PC-9 (cell line): ENCODE data around the gene UBA1. TPM values are rescaled to one million over a fixed set of nuclear protein-coding genes. Genes with fewer than 3 reads are reported as not detected.

Experiments used
- BruUV-seq: library from RNA; stranded (reverse); fragments of 400-500 nt; replicated peaks from 2 replicates; lab custom pipeline; 2021; lab: Mats Ljungman, UMichigan
- CTCF ChIA-PET: fragments of 300-600 bp; sonication (Branson Sonifier 250); formaldehyde crosslinking; loops from one replicate; lab custom pipeline; 2022; ENCODE audit warnings: antibody characterized with exemption; lab: Charles Lee
- POLR2A ChIA-PET: fragments of 300-600 bp; sonication (Branson Sonifier 250); formaldehyde crosslinking; loops from one replicate; lab custom pipeline; 2022; ENCODE audit warnings: antibody characterized with exemption; ENCODE audit not compliant: unreplicated experiment; lab: Charles Lee
- DNase-seq, 2 experiments: peaks; one replicate each; pipeline versions ENCODE4 v3.0.0 to v3.0.0-alpha.2; 2015 to 2022; ENCODE audit warnings: mixed read lengths in 1 of 2
- H2AFZ ChIP-seq: fragments of 200-600 bp; sonication (generic); 2 replicates; pipeline ENCODE4 v1.8.1; 2017; ENCODE audit warnings: antibody characterized with exemption
- H3F3A ChIP-seq: fragments of 200-600 bp; sonication (generic); 2 replicates; pipeline ENCODE4 v1.8.1; 2017; ENCODE audit warnings: antibody characterized with exemption, mild to moderate bottlenecking, low read depth; ENCODE audit not compliant: insufficient read depth
- H3K27ac ChIP-seq: fragments of 200-600 bp; sonication (generic); 2 replicates; pipeline ENCODE4 v1.6.1; 2016; ENCODE audit warnings: mixed run types
- H3K27me3 ChIP-seq: fragments of 200-600 bp; sonication (generic); 2 replicates; pipeline ENCODE4 v1.6.1; 2016; ENCODE audit warnings: low read depth, mixed run types; ENCODE audit not compliant: insufficient read depth
- H3K36me3 ChIP-seq: fragments of 200-600 bp; sonication (generic); 2 replicates; pipeline ENCODE4 v1.6.1; 2016; ENCODE audit warnings: low read depth, mixed run types
- H3K4me1 ChIP-seq: fragments of 200-600 bp; sonication (generic); replicated peaks from 2 replicates; pipeline ENCODE4 v1.6.1; 2016; ENCODE audit warnings: mixed run types; ENCODE audit not compliant: insufficient read depth
- H3K4me2 ChIP-seq: fragments of 200-600 bp; sonication (generic); 2 replicates; pipeline ENCODE4 v1.6.1; 2017; ENCODE audit warnings: mixed run types
- H3K4me3 ChIP-seq: fragments of 200-600 bp; sonication (generic); 2 replicates; pipeline ENCODE4 v1.6.1; 2016; ENCODE audit warnings: mixed run types
- H3K79me2 ChIP-seq: fragments of 200-600 bp; sonication (generic); 2 replicates; pipeline ENCODE4 v1.6.1; 2017; ENCODE audit warnings: low read depth, mixed run types
- H3K9me2 ChIP-seq: fragments of 200-600 bp; sonication (generic); 2 replicates; pipeline ENCODE4 v1.8.1; 2017; ENCODE audit warnings: mild to moderate bottlenecking; ENCODE audit not compliant: insufficient read depth
- H3K9me3 ChIP-seq: fragments of 200-600 bp; sonication (generic); 2 replicates; pipeline ENCODE4 v1.8.1; 2016; ENCODE audit warnings: low read depth; ENCODE audit not compliant: insufficient read depth
- H4K20me1 ChIP-seq: fragments of 200-600 bp; sonication (generic); 2 replicates; pipeline ENCODE4 v1.8.1; 2017; ENCODE audit not compliant: insufficient read depth
- EZH2 ChIP-seq: fragments of 200-600 bp; sonication (generic); IDR thresholded peaks from 2 replicates; pipeline ENCODE4 v1.8.0; 2017; ENCODE audit warnings: antibody characterized with exemption, low read depth
- intact Hi-C: fragments of 100-400 bp; cut with micrococcal nuclease; formaldehyde crosslinking; loops from one replicate; pipeline ENCODE4 v1.10.0; 2022; ENCODE audit not compliant: unreplicated experiment
- total RNA-seq: library from RNA; stranded (reverse); gene quantifications from 2 replicates; pipeline ENCODE4 v1.2.3, GENCODE V29; 2021
- TF ChIP-seq, protein P1 (sequence below): fragments of 200-600 bp; sonication (generic); conservative IDR thresholded peaks from 2 replicates; pipeline ENCODE4 v1.6.1; 2017; ENCODE audit warnings: mixed run types, antibody characterized with exemption, mild to moderate bottlenecking, moderate library complexity

Gene UBA1
- total RNA-seq, 1 experiment from 2014 or later, result 126 TPM

DNA sequence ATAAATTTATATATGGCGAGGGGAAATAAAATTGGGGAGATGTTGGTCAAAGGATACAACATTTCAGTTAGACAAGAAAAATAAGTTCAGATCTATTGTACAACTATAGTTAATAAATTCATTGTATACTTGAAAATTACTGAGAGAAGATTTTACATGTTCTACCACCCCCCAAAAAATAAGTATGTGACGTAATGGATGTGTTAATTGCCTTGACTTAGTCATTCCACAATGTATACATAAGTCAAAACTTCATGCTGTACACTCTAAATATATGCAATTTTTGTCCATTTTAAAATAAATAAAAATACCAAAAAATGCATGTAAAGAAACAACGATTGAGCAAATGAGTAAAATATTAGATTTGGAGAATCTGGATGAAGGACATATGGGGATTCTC lies 41.0 kb downstream of the UBA1 start:
- Histone ChIP-seq H3K27me3 (no peaks in the 10 kb centered on the region), H4K20me1 (no peaks in the 10 kb centered on the region), H3K4me3 (peak overlapping the region; percentile 62; the same call in 1 of the 2 replicates), H3F3A (no peaks in the 10 kb centered on the region), H2AFZ (no peak overlapping the region), H3K79me2 (peaks cover 22% of the 10 kb centered on the region), H3K9me2 (no peaks in the 10 kb centered on the region), H3K4me1 (no peaks in the 10 kb centered on the region), H3K27ac (peak overlapping the region; percentile 96), H3K9me3 (no peaks in the 10 kb centered on the region), H3K36me3 (no peaks in the 10 kb centered on the region), H3K4me2 (peak overlapping the region; percentile 66)
- ChIA-PET POLR2A (no interaction called here), CTCF (no interaction called here)
- no TSS peak for BruUV-seq
- intact Hi-C loops, result loop anchor here (5.0 kb wide), 2 partner anchors 63 to 128 kb away; no protein-coding TSS in a partner anchor
- DNase-seq, result no peak
- TF ChIP-seq EZH2, result no peak
- TF ChIP-seq, protein P1, sequence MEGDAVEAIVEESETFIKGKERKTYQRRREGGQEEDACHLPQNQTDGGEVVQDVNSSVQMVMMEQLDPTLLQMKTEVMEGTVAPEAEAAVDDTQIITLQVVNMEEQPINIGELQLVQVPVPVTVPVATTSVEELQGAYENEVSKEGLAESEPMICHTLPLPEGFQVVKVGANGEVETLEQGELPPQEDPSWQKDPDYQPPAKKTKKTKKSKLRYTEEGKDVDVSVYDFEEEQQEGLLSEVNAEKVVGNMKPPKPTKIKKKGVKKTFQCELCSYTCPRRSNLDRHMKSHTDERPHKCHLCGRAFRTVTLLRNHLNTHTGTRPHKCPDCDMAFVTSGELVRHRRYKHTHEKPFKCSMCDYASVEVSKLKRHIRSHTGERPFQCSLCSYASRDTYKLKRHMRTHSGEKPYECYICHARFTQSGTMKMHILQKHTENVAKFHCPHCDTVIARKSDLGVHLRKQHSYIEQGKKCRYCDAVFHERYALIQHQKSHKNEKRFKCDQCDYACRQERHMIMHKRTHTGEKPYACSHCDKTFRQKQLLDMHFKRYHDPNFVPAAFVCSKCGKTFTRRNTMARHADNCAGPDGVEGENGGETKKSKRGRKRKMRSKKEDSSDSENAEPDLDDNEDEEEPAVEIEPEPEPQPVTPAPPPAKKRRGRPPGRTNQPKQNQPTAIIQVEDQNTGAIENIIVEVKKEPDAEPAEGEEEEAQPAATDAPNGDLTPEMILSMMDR, result no peak

DNA sequence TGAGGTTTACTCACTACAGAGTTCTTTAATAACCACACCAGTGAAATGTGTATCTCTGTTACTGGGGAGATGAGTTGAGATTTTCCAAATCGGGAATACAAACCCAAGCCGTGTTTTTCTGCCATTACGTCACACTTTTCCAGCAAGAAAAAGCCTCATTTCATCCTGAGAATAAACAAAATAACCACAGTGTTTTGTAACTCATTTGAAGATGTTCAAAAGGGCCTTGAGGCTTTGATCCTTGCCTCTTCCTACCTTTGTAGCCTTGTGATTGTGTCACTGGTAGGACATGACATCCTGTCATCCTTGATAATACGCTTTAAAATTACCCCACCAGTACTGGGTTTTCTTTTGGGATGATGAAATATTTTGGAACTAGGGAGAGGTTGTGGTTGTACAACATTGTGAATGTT lies 42.1 kb downstream of the UBA1 start:
- Histone ChIP-seq H3K79me2 (peaks cover 22% of the 10 kb centered on the region), H3K4me3 (no peak overlapping the region), H3K9me2 (no peaks in the 10 kb centered on the region), H3K9me3 (no peaks in the 10 kb centered on the region), H4K20me1 (no peaks in the 10 kb centered on the region), H3K27me3 (no peaks in the 10 kb centered on the region), H3K27ac (no peak overlapping the region), H3K4me2 (no peak overlapping the region), H3F3A (no peaks in the 10 kb centered on the region), H3K36me3 (no peaks in the 10 kb centered on the region), H3K4me1 (no peaks in the 10 kb centered on the region), H2AFZ (no peak overlapping the region)
- TF ChIP-seq, protein P1, result no peak
- TF ChIP-seq EZH2, result no peak
- DNase-seq, result no peak
- no TSS peak for BruUV-seq
- ChIA-PET POLR2A (no interaction called here), CTCF (no interaction called here)
- intact Hi-C loops, result no loop called here

DNA sequence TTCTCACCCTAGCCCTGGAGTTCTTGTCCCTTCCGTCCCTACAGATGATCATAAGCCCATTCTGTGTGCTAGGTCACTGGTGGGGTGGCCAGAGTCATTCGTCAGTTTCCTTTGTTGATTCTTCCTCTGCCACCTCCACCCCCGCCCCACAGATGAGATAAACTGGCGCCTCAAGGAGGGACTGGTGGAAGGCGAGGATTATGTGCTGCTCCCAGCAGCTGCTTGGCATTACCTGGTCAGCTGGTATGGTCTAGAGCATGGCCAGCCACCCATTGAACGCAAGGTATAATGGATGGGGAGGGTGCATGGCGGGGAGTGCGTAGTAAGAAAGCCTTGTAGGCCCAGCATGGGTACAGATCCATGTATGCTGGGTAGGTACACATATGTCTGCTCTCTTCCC lies 45.6 kb downstream of the UBA1 start:
- TF ChIP-seq, protein P1, result no peak
- no peak for TF ChIP-seq EZH2

More for the DNA sequence above, 45.6 kb downstream of the UBA1 start:
- H3K9me2 ChIP-seq, result no peaks in the 10 kb centered on the region
- no peak for DNase-seq
- no peaks in the 10 kb centered on the region for H3K27me3 ChIP-seq
- ChIA-PET CTCF (no interaction called here), POLR2A (no interaction called here)
- no peak overlapping the region for H3K27ac ChIP-seq
- H3K4me2 ChIP-seq, result no peak overlapping the region
- no peaks in the 10 kb centered on the region for H3K36me3 ChIP-seq
- no peaks in the 10 kb centered on the region for H3K9me3 ChIP-seq
- intact Hi-C loops, result no loop called here
- H3K79me2 ChIP-seq, result peaks cover 17% of the 10 kb centered on the region
- no TSS peak for BruUV-seq
- no peaks in the 10 kb centered on the region for H3F3A ChIP-seq
- H2AFZ ChIP-seq, result no peak overlapping the region
- H4K20me1 ChIP-seq, result no peaks in the 10 kb centered on the region
- H3K4me3 ChIP-seq, result no peak overlapping the region
- H3K4me1 ChIP-seq, result no peaks in the 10 kb centered on the region
